Activated T-cell treated with anti-CD3 and anti-CD28 coated beads for 4 hours (primary cell): ENCODE data around the gene C1orf210.

Experiments
- DNase-seq: peaks from one replicate; pipeline ENCODE4 v3.0.0-alpha.2; 2020

The C1orf210 gene

GRCh38 chr1:43312212-43312623, 26.8 kb upstream of the C1orf210 start:
- no peak for DNase-seq

GRCh38 chr1:43311521-43311920, 26.1 kb upstream of the C1orf210 start:
- no peak for DNase-seq

GRCh38 chr1:43309405-43310025, 24.1 kb upstream of the C1orf210 start:
- no peak for DNase-seq

- no peak for DNase-seq
These were observed 23.4 kb upstream of the C1orf210 start for GRCh38 chr1:43308635-43309404.

GRCh38 chr1:43307458-43308158, 22.2 kb upstream of the C1orf210 start:
- DNase-seq: no peak

- DNase-seq: no peak
These were observed 21.5 kb upstream of the C1orf210 start for GRCh38 chr1:43306688-43307457.

GRCh38 chr1:43305926-43306687, 20.7 kb upstream of the C1orf210 start:
- no peak for DNase-seq

- DNase-seq: no peak
These were observed 20.1 kb upstream of the C1orf210 start for GRCh38 chr1:43305461-43305860.

GRCh38 chr1:43304771-43305300, 19.5 kb upstream of the C1orf210 start:
- no peak for DNase-seq

GRCh38 chr1:43304314-43304681, 18.9 kb upstream of the C1orf210 start:
- no peak for DNase-seq

- DNase-seq: no peak
These were observed 18.3 kb upstream of the C1orf210 start for GRCh38 chr1:43303471-43304313.

GRCh38 chr1:43302721-43303470, 17.5 kb upstream of the C1orf210 start:
- no peak for DNase-seq

- DNase-seq: no peak
These were observed 16.8 kb upstream of the C1orf210 start for GRCh38 chr1:43302201-43302600.

GRCh38 chr1:43300378-43301094, 15.2 kb upstream of the C1orf210 start, which contains the start of gene TIE1:
TIE1 (plus strand) TSS chr1:43300982; CDS start chr1:43301072, 90 bp downstream.
- DNase-seq: no peak

- DNase-seq: no peak
These were observed 13.7 kb upstream of the C1orf210 start for GRCh38 chr1:43299101-43299500.

GRCh38 chr1:43298055-43298454, 12.7 kb upstream of the C1orf210 start:
- DNase-seq: no peak

- DNase-seq: no peak
These were observed 10.8 kb upstream of the C1orf210 start for GRCh38 chr1:43296207-43296606.

- no peak for DNase-seq
These were observed 9.4 kb upstream of the C1orf210 start for GRCh38 chr1:43294761-43295160.

- DNase-seq: no peak
These were observed 8.7 kb upstream of the C1orf210 start for GRCh38 chr1:43293896-43294760.
